Measurements from ENCODE around the gene HOXC13. TPM values are rescaled to one million over a fixed set of nuclear protein-coding genes. Genes with fewer than 3 reads are reported as not detected.
A peak's percentile ranks its signal among the peaks of the same experiment; 100 is the strongest.

HOXC13 gene
- total RNA-seq, 1 experiment from 2014 or later = 93.5 TPM

GRCh38 chr12:53951577-53952334 lies 13.1 kb downstream of the HOXC13 start:
- ChIA-PET CTCF (no interaction called here), POLR2A (no interaction called here)
- Histone ChIP-seq H3K27ac (ENCODE audit: low read length) (peak overlapping the region; percentile 98), H3K9me3 (ENCODE audit: control insufficient read depth, insufficient read depth, low read depth, low read length) (no peaks in the 10 kb centered on the region), H3K36me3 (ENCODE audit: control insufficient read depth, insufficient read depth, low read length) (no peaks in the 10 kb centered on the region), H3K4me3 (ENCODE audit: low read depth in 2 of 2, low read length in 2 of 2) (no peak overlapping the region), H3K27me3 (ENCODE audit: control insufficient read depth, insufficient read depth, low read length) (no peaks in the 10 kb centered on the region), H3K4me1 (ENCODE audit: control insufficient read depth, insufficient read depth, low read length) (peaks cover 85% of the 10 kb centered on the region)
- DNase-seq (ENCODE audit: low read depth, low spot score) (no peak), ATAC-seq (no peak)
- intact Hi-C loops (cut with micrococcal nuclease; ENCODE audit: unreplicated experiment) (no loop called here), in situ Hi-C loops (cut with HindIII; ENCODE audit: low pct_unique_long_range_greater_than_20kb, low sequenced_read_pairs) (no loop called here)
- TF ChIP-seq POLR2AphosphoS5 (IDR thresholded peaks at IDR 0.05; ENCODE audit: low read depth, low read length) = no peak
- no peak for TF ChIP-seq REST (IDR thresholded peaks at IDR 0.05; ENCODE audit: insufficient read depth in 1 of 2, low read depth in 2 of 2, low read length in 1 of 2)
- no peak for TF ChIP-seq SIN3A (IDR thresholded peaks at IDR 0.05; ENCODE audit: borderline replicate concordance, insufficient read depth, low read depth, low read length)
- TF ChIP-seq TCF7L2 (IDR thresholded peaks at IDR 0.05; ENCODE audit: low read depth, low read length) = no peak
- no peak for TF ChIP-seq CTCF (IDR thresholded peaks at IDR 0.05)
- no TSS peak for BruUV-seq (replicated peaks)

- in situ Hi-C loops (cut with HindIII; ENCODE audit: low pct_unique_long_range_greater_than_20kb, low sequenced_read_pairs) = no loop called here
- TF ChIP-seq REST (IDR thresholded peaks at IDR 0.05; ENCODE audit: insufficient read depth in 1 of 2, low read depth in 2 of 2, low read length in 1 of 2) (no peak), POLR2AphosphoS5 (IDR thresholded peaks at IDR 0.05; ENCODE audit: low read depth, low read length) (no peak), TCF7L2 (IDR thresholded peaks at IDR 0.05; ENCODE audit: low read depth, low read length) (no peak), SIN3A (IDR thresholded peaks at IDR 0.05; ENCODE audit: borderline replicate concordance, insufficient read depth, low read depth, low read length) (no peak), CTCF (IDR thresholded peaks at IDR 0.05) (no peak)
- Histone ChIP-seq H3K27me3 (ENCODE audit: control insufficient read depth, insufficient read depth, low read length) (no peaks in the 10 kb centered on the region), H3K27ac (ENCODE audit: low read length) (peak overlapping the region; percentile 98), H3K4me3 (ENCODE audit: low read depth in 2 of 2, low read length in 2 of 2) (peak overlapping the region in 1 of 2 experiments; percentile 26; a peak in 1 of 4 replicates), H3K9me3 (ENCODE audit: control insufficient read depth, insufficient read depth, low read depth, low read length) (no peaks in the 10 kb centered on the region), H3K4me1 (ENCODE audit: control insufficient read depth, insufficient read depth, low read length) (peaks cover 85% of the 10 kb centered on the region), H3K36me3 (ENCODE audit: control insufficient read depth, insufficient read depth, low read length) (no peaks in the 10 kb centered on the region)
- DNase-seq (ENCODE audit: low read depth, low spot score) (no peak), ATAC-seq (no peak)
- BruUV-seq (replicated peaks) = no TSS peak
- intact Hi-C loops (cut with micrococcal nuclease; ENCODE audit: unreplicated experiment) = no loop called here
- ChIA-PET CTCF (no interaction called here), POLR2A (interaction anchor here (1.6 kb wide), 1 partner anchor 21 kb away, joined by 5 read pairs; the partner anchor contains the start of gene HOXC11)
Observed at GRCh38 chr12:53952335-53952694, 13.7 kb downstream of the HOXC13 start.

Data from Panc1 (cell line).